K562 (cell line): Measurements from ENCODE around the gene PSMG3. TPM values are rescaled to one million over a fixed set of nuclear protein-coding genes. Genes with fewer than 3 reads are reported as not detected.

Experiments used
- ATAC-seq: fragments of 200-7000 bp; cut with Tn5 transposase; 3 replicates; pipeline ENCODE4 v1.9.1; 2020; ENCODE audit warnings: moderate library complexity
- BruUV-seq: library from RNA; stranded (reverse); fragments of 400-500 nt; replicated peaks from 2 replicates; lab custom pipeline; 2021; lab: Mats Ljungman, UMichigan
- CTCF ChIA-PET: fragments of 300-600 bp; formaldehyde crosslinking; extraction: SDS; loops from one replicate; lab custom pipeline; 2021; ENCODE audit warnings: low intra/inter-chr PET ratio; lab: Yijun Ruan, JAX
- POLR2A ChIA-PET: fragments of 300-600, 350-650 bp; sonication (Branson Sonifier 250); formaldehyde crosslinking; extraction: SDS; loops from one replicate; lab custom pipeline; 2021; ENCODE audit warnings: antibody characterized with exemption, inconsistent platforms; lab: Yijun Ruan, JAX
- DNase-seq, 4 experiments: peaks; one replicate each; pipeline versions ENCODE4 v3.0.0 to v3.0.0-alpha.2; 2011 to 2018; ENCODE audit warnings: low spot score in 3 of 4, mixed read lengths in 3 of 4; ENCODE audit errors: extremely low read depth in 1 of 4
- FAIRE-seq: peaks from 2 replicates; lab custom pipeline; 2011; peaks lifted over from hg19 to GRCh38; lab: Jason Lieb, UNC
- H2AFZ ChIP-seq: 2 replicates; pipeline ENCODE4 v1.6.0; 2011; ENCODE audit warnings: low read depth, low read length, control low read depth, inconsistent platforms
- H3K27ac ChIP-seq: fragments of 200-600 bp; 3 replicates; pipeline ENCODE4 v1.8.0; 2011; ENCODE audit warnings: low read depth, mild to moderate bottlenecking, control low read depth, inconsistent platforms, low read length, moderate library complexity, mixed read lengths; ENCODE audit errors: extremely low read depth
- H3K27me3 ChIP-seq, 2 experiments: fragments of 300-600 bp in 1 of 2; 2 replicates in 1 of 2; 3 replicates in 1 of 2; pipeline versions ENCODE4 v1.6.0 to v1.8.0; 2011; ENCODE audit warnings: inconsistent platforms in 2 of 2, low read length in 2 of 2, mild to moderate bottlenecking in 1 of 2, mixed read lengths in 1 of 2, moderate library complexity in 1 of 2; ENCODE audit not compliant: control insufficient read depth in 2 of 2, insufficient read depth in 2 of 2
- H3K36me3 ChIP-seq: fragments of 300-600 bp; 3 replicates; pipeline ENCODE4 v1.8.0; 2011; ENCODE audit warnings: mild to moderate bottlenecking, low read length, inconsistent platforms; ENCODE audit not compliant: control insufficient read depth, insufficient read depth
- H3K4me1 ChIP-seq, 2 experiments: fragments of 200-600 bp in 1 of 2; replicated peaks in 1 of 2; 2 replicates in 1 of 2; 3 replicates in 1 of 2; pipeline versions ENCODE4 v1.5.1 to v1.8.0; 2011; ENCODE audit warnings: inconsistent platforms in 2 of 2, low read length in 2 of 2, mild to moderate bottlenecking in 1 of 2, mixed read lengths in 1 of 2, moderate library complexity in 1 of 2; ENCODE audit not compliant: control insufficient read depth in 2 of 2, insufficient read depth in 2 of 2
- H3K4me2 ChIP-seq: 2 replicates; pipeline ENCODE4 v1.6.1; 2011; ENCODE audit warnings: low read length, control low read depth, inconsistent platforms, mixed read lengths; ENCODE audit not compliant: insufficient read depth
- H3K4me3 ChIP-seq: fragments of 200-600 bp; sonication (generic), shearing (Covaris generic); 2 replicates; pipeline ENCODE4 v1.5.1; 2016; ENCODE audit warnings: control low read depth, inconsistent platforms
- H3K79me2 ChIP-seq: fragments of 200-600 bp; 3 replicates; pipeline ENCODE4 v1.8.0; 2011; ENCODE audit warnings: low read length, inconsistent platforms; ENCODE audit not compliant: control insufficient read depth, insufficient read depth
- H3K9ac ChIP-seq, 2 experiments: 2 replicates each; pipeline versions ENCODE4 v1.6.0 to v1.6.1; 2011; ENCODE audit warnings: low read depth in 2 of 2, low read length in 2 of 2, control low read depth in 1 of 2, inconsistent platforms in 1 of 2, mild to moderate bottlenecking in 1 of 2, mixed read lengths in 1 of 2; ENCODE audit not compliant: insufficient read depth in 1 of 2
- H3K9me1 ChIP-seq: one replicate; pipeline ENCODE4 v1.6.0; 2011; ENCODE audit warnings: inconsistent platforms, mild to moderate bottlenecking, low read length, moderate library complexity; ENCODE audit not compliant: control insufficient read depth, insufficient read depth
- H3K9me3 ChIP-seq: replicated peaks from 2 replicates; pipeline ENCODE4 v1.5.1; 2011; ENCODE audit warnings: low read depth, low read length, inconsistent platforms; ENCODE audit not compliant: control insufficient read depth, insufficient read depth
- H4K20me1 ChIP-seq: replicated peaks from 2 replicates; pipeline ENCODE4 v1.6.1; 2011; ENCODE audit warnings: low read length, inconsistent platforms, mixed read lengths; ENCODE audit not compliant: control insufficient read depth, insufficient read depth
- CBX3 ChIP-seq, 2 experiments: IDR thresholded peaks; 1 replicate in 1 of 2; 2 replicates in 1 of 2; pipeline ENCODE4 v1.6.1; 2012; ENCODE audit warnings: inconsistent platforms in 2 of 2, low read length in 2 of 2, borderline replicate concordance in 1 of 2, control low read depth in 1 of 2
- CBX5 ChIP-seq: IDR thresholded peaks from 2 replicates; pipeline ENCODE4 v1.6.1; 2014; ENCODE audit warnings: low read depth, borderline replicate concordance
- CREM ChIP-seq: IDR thresholded peaks from 2 replicates; pipeline ENCODE4 v1.6.1; 2014; ENCODE audit warnings: antibody characterized with exemption, low read depth
- GABPB2 ChIP-seq: fragments of 250-450 bp; sonication (Bioruptor Pico); conservative IDR thresholded peaks from 2 replicates; pipeline ENCODE4 v1.5.1; 2021; ENCODE audit warnings: mild to moderate bottlenecking
- GATAD2B ChIP-seq: fragments of 450-650 bp; IDR thresholded peaks from 2 replicates; pipeline ENCODE4 v1.6.1; 2017; ENCODE audit warnings: mild to moderate bottlenecking, borderline replicate concordance
- POLR2B ChIP-seq: fragments of 450-650 bp; IDR thresholded peaks from 2 replicates; pipeline ENCODE4 v1.6.1; 2018; ENCODE audit warnings: low read depth; ENCODE audit not compliant: partially characterized antibody
- RAD21 ChIP-seq, 2 experiments: fragments of 250-450 bp in 1 of 2; fragments of 450-650 bp in 1 of 2; sonication (Bioruptor Pico) in 1 of 2; formaldehyde crosslinking in 1 of 2; IDR thresholded peaks in 1 of 2; conservative IDR thresholded peaks in 1 of 2; 2 replicates each; pipeline versions ENCODE4 v1.4.0 to v1.8.0; 2020 to 2022; ENCODE audit warnings: mild to moderate bottlenecking in 2 of 2, moderate library complexity in 1 of 2
- RNF2 ChIP-seq: sonication (generic); IDR thresholded peaks from 2 replicates; pipeline ENCODE4 v1.6.1; 2016
- RUNX1 ChIP-seq: sonication (generic); IDR thresholded peaks from 2 replicates; pipeline ENCODE4 v1.6.1; 2016; ENCODE audit warnings: antibody characterized with exemption, low read depth
- ZZZ3 ChIP-seq: fragments of 450-650 bp; IDR thresholded peaks from 2 replicates; pipeline ENCODE4 v1.6.1; 2016; ENCODE audit warnings: antibody characterized with exemption, mild to moderate bottlenecking, moderate library complexity
- WGBS: fragments of 100-300 bp; shearing (Covaris generic); methylation state at CpG from one replicate; pipeline ENCODE4 v1.1.6; 2016; ENCODE audit warnings: low coverage, mixed read lengths; ENCODE audit not compliant: insufficient coverage; ENCODE audit errors: missing lambda C conversion rate; 5-methylcytosine and 5-hydroxymethylcytosine counted together
- in situ Hi-C: fragments of 300-500 bp; cut with MboI; formaldehyde crosslinking; loops from 4 replicates; pipeline ENCODE4 v1.15.0; 2018; ENCODE audit warnings: inconsistent platforms, mixed read lengths
- intact Hi-C: fragments of 100-400 bp; cut with micrococcal nuclease; formaldehyde crosslinking; loops from 2 replicates; pipeline ENCODE4 v1.14.2; 2022
- polyA plus RNA-seq, 8 experiments: library from polyadenylated mRNA; depleted of rRNA in 4 of 8; stranded (reverse) in 5 of 8; unstranded in 3 of 8; fragments of >200 nt; fragmentation: Nextera tagmentation in 2 of 8; fragmentation: Illumina TruSeq in 1 of 8; extraction: Ambion mirVana in 2 of 8; extraction: Trizol in 1 of 8; gene quantifications; 2 replicates each; pipeline versions ENCODE4 v1.2.1 to v1.2.3, GENCODE V29; 2011 to 2014; ENCODE audit warnings: inconsistent platforms in 1 of 8, missing spikeins in 1 of 8
- total RNA-seq, 7 experiments: library from RNA; depleted of rRNA in 6 of 7; stranded (reverse); fragments of >200 nt in 6 of 7; fragmentation: Illumina TruSeq in 2 of 7; extraction: Trizol in 2 of 7; gene quantifications; 2 replicates each; pipeline versions ENCODE4 v1.2.1 to v1.2.3, GENCODE V29; 2011 to 2021; ENCODE audit warnings: low replicate concordance in 1 of 7
- TF ChIP-seq, protein P1 (sequence below), 2 experiments: IDR thresholded peaks; 2 replicates each; pipeline ENCODE4 v1.6.1; 2011; ENCODE audit warnings: borderline replicate concordance in 1 of 2, control low read depth in 1 of 2, low read depth in 1 of 2, low read length in 1 of 2, mild to moderate bottlenecking in 1 of 2, mixed read lengths in 1 of 2, moderate library complexity in 1 of 2; ENCODE audit not compliant: insufficient read depth in 1 of 2, insufficient read length in 1 of 2, poor library complexity in 1 of 2, severe bottlenecking in 1 of 2; ENCODE audit errors: extremely low read depth in 1 of 2
- TF ChIP-seq, protein P2 (sequence below): fragments of 250-450 bp; sonication (Bioruptor Pico); IDR thresholded peaks from 2 replicates; pipeline ENCODE4 v1.4.0; 2020; ENCODE audit warnings: mild to moderate bottlenecking

Gene PSMG3
- total and polyA plus RNA-seq, 9 of the 15 experiments (the other 6 are each of a cell fraction or from before 2014, with no cell fraction given) = 34.8 to 122 (median 80.1) TPM

DNA sequence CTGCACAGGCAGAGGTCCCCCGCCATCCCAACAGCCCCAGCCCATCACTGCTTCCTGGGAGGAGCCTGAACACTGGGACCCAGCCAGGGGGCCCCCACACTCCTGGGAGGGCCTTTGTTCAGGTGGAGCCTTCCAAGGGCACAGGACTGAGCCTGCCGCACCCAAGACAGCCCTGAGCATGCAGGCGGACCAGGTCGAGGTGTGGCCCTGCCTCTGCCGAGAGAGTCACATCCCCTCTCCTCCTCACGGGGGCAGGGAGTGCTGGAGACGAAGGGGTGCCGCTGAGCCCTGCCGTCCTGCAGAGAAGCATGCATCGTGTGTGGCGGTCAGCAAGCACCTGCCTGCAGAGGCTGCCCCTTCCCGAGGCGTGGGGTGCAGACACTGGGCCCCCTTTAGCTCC is 46.6 kb downstream of the PSMG3 start:
- ATAC-seq = peak; percentile 75
- H3K4me2 ChIP-seq = no peak overlapping the region
- no TSS peak for BruUV-seq
- no peaks in the 10 kb centered on the region for H3K79me2 ChIP-seq
- H3K27me3 ChIP-seq = peaks cover 19 to 34% of the 10 kb centered on the region in 2 experiments; a peak in 4 of 5 replicates
- no peaks in the 10 kb centered on the region for H4K20me1 ChIP-seq
- WGBS = 5% methylated on average over 13 of the region's 13 CpGs
- ChIA-PET CTCF (no interaction called here), POLR2A (no interaction called here)
- no peak for FAIRE-seq
- no peak for TF ChIP-seq CREM
- no peak for TF ChIP-seq CBX5
- TF ChIP-seq ZZZ3 = no peak
- no peak for TF ChIP-seq RAD21 (CRISPR knock-in tag; conservative IDR thresholded peaks at IDR 0.05 in 1 of 2, IDR thresholded peaks at IDR 0.05 in 1 of 2)
- TF ChIP-seq, protein P1, sequence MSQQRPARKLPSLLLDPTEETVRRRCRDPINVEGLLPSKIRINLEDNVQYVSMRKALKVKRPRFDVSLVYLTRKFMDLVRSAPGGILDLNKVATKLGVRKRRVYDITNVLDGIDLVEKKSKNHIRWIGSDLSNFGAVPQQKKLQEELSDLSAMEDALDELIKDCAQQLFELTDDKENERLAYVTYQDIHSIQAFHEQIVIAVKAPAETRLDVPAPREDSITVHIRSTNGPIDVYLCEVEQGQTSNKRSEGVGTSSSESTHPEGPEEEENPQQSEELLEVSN (IDR thresholded peaks at IDR 0.05; ENCODE audit: borderline replicate concordance in 1 of 2, extremely low read depth in 1 of 2, insufficient read depth in 1 of 2, insufficient read length in 1 of 2, low read depth in 1 of 2, low read length in 1 of 2, poor library complexity in 1 of 2, severe bottlenecking in 1 of 2) = peak in 1 of 2 experiments; percentile 15
- TF ChIP-seq GABPB2 (CRISPR knock-in tag) = no peak
- peak in 1 of 2 experiments; percentile 56; a peak in 1 of 3 replicates for TF ChIP-seq CBX3 (IDR thresholded peaks at IDR 0.05; ENCODE audit: borderline replicate concordance in 1 of 2, low read length in 2 of 2)
- no peak for TF ChIP-seq RUNX1
- TF ChIP-seq GATAD2B = no peak
- no peak for TF ChIP-seq RNF2
- TF ChIP-seq POLR2B = no peak
- TF ChIP-seq, protein P2, sequence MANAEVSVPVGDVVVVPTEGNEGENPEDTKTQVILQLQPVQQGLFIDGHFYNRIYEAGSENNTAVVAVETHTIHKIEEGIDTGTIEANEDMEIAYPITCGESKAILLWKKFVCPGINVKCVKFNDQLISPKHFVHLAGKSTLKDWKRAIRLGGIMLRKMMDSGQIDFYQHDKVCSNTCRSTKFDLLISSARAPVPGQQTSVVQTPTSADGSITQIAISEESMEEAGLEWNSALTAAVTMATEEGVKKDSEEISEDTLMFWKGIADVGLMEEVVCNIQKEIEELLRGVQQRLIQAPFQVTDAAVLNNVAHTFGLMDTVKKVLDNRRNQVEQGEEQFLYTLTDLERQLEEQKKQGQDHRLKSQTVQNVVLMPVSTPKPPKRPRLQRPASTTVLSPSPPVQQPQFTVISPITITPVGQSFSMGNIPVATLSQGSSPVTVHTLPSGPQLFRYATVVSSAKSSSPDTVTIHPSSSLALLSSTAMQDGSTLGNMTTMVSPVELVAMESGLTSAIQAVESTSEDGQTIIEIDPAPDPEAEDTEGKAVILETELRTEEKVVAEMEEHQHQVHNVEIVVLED = no peak
- no peak overlapping the region for H3K9ac ChIP-seq
- intact Hi-C loops (no loop called here), in situ Hi-C loops (no loop called here)
- no peak overlapping the region for H3K27ac ChIP-seq
- H2AFZ ChIP-seq = no peak overlapping the region
- no peak overlapping the region for H3K4me3 ChIP-seq
- no peaks in the 10 kb centered on the region for H3K36me3 ChIP-seq
- peaks cover 6% of the 10 kb centered on the region for H3K9me3 ChIP-seq
- no peaks in the 10 kb centered on the region for H3K9me1 ChIP-seq
- H3K4me1 ChIP-seq = peaks cover 0 to 15% of the 10 kb centered on the region in 2 experiments; a peak in 2 of 5 replicates
- no peak for DNase-seq
